DMS53 treated with DMSO at 0.1 percent for 48 hours (cell line): ENCODE results near the gene RGMB.

Experiments used
- DNase-seq: peaks from one replicate; lab custom pipeline; 2025; ENCODE audit not compliant: unreplicated experiment; lab: John Stamatoyannopoulos, UW

Gene RGMB

GRCh38 chr5:98768160-98768959, 5.1 kb upstream of the RGMB start:
- peak; percentile 51 for DNase-seq

- no peak for DNase-seq
These were observed 4.6 kb upstream of the RGMB start for GRCh38 chr5:98768960-98769209.

- DNase-seq: peak; percentile 44
These were observed 4.1 kb upstream of the RGMB start for GRCh38 chr5:98769210-98769958.

- peak; percentile 60 for DNase-seq
These were observed 3.6 kb upstream of the RGMB start for GRCh38 chr5:98769959-98770208.

- peak; percentile 60 for DNase-seq
These were observed 3.1 kb upstream of the RGMB start for GRCh38 chr5:98770209-98770910.

DNA sequence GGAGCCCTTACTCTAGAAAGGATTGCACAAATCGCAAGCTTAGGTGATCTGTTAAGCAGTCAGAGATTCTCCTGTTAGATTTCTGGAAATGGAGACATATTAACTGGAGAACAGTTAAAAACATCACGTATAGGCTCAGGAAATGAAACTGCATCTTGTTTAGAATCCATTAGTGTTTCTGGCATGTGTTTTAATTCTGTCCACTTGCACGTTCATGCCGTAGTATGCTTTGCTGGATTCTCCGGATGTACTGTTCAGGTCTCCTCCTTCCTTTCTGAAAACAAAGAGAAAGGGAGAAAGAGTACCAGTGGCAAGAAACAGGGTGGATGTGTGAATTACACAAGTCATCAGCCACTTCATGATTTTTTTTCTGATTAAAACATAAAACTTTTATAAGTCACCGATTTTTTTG, 2.5 kb upstream of the RGMB start:
- peak; percentile 70 for DNase-seq

- DNase-seq: peak; percentile 81
These were observed 1.9 kb upstream of the RGMB start for GRCh38 chr5:98771382-98772109.

DNA sequence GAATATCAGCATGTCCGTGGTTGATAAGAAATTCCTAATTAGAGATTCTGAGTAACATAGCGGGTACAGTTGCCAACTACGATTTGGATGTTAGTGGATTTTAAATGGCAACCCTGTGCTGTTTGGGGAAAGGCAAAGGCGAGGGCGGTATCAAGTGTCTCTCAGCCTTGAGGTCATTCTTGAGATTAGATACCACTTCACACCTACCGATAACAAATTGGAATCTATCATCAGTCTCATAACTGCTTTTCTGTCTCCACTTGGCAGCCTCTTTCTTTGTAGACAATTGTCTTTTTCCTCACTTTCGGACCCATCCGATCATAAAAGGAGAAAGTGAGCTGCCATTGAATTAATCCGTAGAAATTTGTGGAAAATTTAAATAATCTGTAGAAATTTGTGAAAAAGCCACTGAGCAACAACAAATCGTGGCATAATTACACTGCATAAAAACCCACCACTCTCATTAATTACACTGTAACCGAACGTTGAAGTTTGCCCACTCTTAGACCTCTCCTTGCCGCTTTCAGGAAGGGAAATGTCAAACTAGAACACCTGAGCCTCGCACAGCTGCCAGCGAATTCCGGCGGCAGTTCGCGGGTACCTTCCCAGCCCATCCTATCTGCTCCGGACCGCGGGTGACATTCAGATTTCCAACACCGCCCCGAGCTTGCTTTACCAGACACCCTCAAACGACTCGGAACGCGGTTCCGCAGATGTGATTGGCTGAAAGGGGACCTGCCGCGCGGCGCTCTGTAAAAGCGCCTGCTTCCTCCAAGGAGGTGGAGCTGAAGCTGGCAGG, 849 bp upstream of the RGMB start:
- DNase-seq: peak; percentile 89

DNA sequence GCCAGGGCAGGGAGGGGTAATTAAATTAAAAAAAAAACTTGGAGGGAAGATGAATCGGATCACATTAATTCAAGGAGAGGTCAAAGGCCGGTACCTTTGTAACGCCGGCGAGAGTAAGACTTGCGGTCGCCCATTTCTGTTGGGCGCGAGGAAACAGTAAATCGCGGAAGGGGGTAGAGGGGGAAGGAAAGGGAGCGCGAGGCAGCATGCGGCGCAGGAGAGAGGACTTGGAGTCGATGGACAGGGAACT, 324 bp upstream of the RGMB start:
- no peak for DNase-seq

- peak; percentile 54 for DNase-seq
These were observed 950 bp downstream of the RGMB start for GRCh38 chr5:98774192-98775033.

DNA sequence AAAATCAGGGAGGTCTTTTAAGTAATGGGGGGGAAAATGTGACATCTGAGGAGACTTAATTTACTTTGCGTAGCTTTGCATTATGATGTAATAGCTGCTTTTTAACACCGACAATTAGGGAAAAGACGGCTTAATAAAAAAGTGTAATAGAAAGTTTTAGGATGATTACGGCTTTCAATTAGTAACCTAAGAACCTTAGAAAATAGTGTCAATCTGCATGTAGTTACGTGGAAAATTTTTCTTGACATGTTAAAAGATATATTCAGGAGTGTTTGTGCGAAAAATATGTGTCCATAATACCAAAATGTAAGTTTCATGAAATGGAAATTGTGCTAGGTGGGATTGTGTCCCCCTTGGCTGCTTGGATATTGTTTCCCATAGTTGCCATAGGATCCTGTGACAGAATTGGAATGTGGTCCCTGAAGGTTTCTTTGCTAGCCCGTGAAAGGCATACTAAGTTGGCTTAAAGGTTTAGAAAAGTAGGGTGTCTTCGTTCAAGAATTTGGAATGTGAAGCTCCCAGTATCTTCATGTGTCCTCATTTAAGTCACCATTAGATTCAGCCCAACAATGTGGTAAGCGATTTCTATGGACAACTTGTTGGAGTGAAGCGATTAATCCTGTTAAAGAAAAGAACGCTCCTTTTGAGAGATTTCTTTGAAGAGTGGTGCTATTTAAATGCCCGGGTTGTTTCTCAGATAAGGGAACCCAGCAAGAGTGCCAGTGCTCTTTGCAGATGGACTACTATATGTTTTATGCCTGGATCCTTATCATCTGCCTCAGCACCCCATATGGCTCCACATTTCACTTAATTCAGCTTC, 2.0 kb downstream of the RGMB start:
- no peak for DNase-seq

GRCh38 chr5:98776066-98776705, 2.7 kb downstream of the RGMB start:
- no peak for DNase-seq

DNA sequence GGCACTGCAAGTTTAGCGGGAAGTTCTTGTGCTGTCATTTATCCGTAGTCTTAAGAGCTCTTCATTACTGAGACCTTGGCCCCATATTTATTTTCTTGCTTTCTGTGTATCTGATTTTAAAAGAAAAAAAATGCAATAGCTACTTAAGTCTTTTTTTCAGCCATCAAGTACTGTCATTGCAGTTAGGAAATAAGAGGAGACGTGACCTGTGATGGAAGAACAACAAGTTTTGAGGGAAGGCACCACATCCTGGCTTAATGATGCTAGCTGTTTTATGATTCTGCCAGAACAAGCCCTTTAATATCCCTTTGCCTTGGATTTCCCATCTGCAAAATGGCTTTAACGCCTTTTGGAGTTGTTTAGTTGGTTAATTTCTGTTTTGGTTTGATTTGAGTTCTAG, 3.8 kb downstream of the RGMB start:
- DNase-seq: no peak

- DNase-seq: no peak
These were observed 5.9 kb downstream of the RGMB start for GRCh38 chr5:98779264-98779877.

- no peak for DNase-seq
These were observed 6.9 kb downstream of the RGMB start for GRCh38 chr5:98780390-98780789.

DNA sequence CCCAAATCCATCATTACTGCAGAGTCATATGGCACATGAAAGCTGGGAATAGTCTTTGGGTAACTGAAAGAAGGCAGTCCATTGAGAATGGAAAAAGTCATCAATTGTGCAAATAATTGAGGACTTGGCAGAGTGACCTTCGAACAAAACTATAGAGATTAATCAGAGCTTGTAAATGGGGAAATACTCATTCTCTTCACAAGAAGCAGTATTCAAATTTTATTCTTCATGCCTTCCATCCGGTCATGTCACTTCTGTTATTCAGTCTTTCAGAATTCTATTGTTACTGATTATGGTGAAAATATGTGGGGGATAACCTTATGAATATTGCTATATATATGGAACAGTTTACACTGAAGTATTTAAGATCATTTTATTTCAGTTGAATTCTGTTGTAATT, 8.1 kb downstream of the RGMB start:
- DNase-seq: no peak

GRCh38 chr5:98781964-98782363, 8.5 kb downstream of the RGMB start:
- no peak for DNase-seq

- DNase-seq: no peak
These were observed 9.7 kb downstream of the RGMB start for GRCh38 chr5:98783051-98783649.
